Measurements from ENCODE around the gene COA1.

- TF ChIP-seq POLR2A (IDR thresholded peaks at IDR 0.05), result no peak
- no peak for TF ChIP-seq CTCF (IDR thresholded peaks at IDR 0.05)
Observed at GRCh38 chr7:43642897-43643630, 86.3 kb downstream of the COA1 start.

Measured in esophagus squamous epithelium (tissue), 4 donors.